Activated CD8-positive, alpha-beta T cell treated with anti-CD3 and anti-CD28 coated beads for 36 hours (primary cell): ENCODE results near the gene PHLDA1. TPM values are rescaled to one million over a fixed set of nuclear protein-coding genes. Genes with fewer than 3 reads are reported as not detected.
A peak's percentile ranks its signal among the peaks of the same experiment; 100 is the strongest.

Experiments
- ATAC-seq: fragments of 200-7000 bp; cut with Tn5 transposase; one replicate; pipeline ENCODE4 v1.10.0; 2021; ENCODE audit warnings: mild to moderate bottlenecking, moderate library complexity
- CTCF ChIA-PET: fragments of 350-600 bp; sonication (Branson Sonifier 250); formaldehyde crosslinking; loops from one replicate; lab custom pipeline; 2021; ENCODE audit warnings: antibody characterized with exemption; lab: Charles Lee
- POLR2A ChIA-PET: fragments of 350-600 bp; sonication (Branson Sonifier 250); formaldehyde crosslinking; loops from one replicate; lab custom pipeline; 2021; ENCODE audit warnings: antibody characterized with exemption; lab: Charles Lee
- DNase-seq: peaks from one replicate; pipeline ENCODE4 v3.0.0-alpha.2; 2020
- H3K27ac Mint-ChIP-seq: one replicate; pipeline ENCODE4 v1.8.0; 2021; ENCODE audit warnings: mild to moderate bottlenecking, mixed read lengths
- H3K27me3 Mint-ChIP-seq: one replicate; pipeline ENCODE4 v1.8.0; 2021; ENCODE audit warnings: mixed read lengths
- H3K36me3 Mint-ChIP-seq: one replicate; pipeline ENCODE4 v1.8.0; 2021; ENCODE audit warnings: low read depth, mixed read lengths
- H3K4me1 Mint-ChIP-seq: one replicate; pipeline ENCODE4 v1.8.0; 2021; ENCODE audit warnings: low read depth, mixed read lengths
- H3K4me3 Mint-ChIP-seq: one replicate; pipeline ENCODE4 v1.8.0; 2021; ENCODE audit warnings: mild to moderate bottlenecking, moderate library complexity, mixed read lengths
- H3K9me3 Mint-ChIP-seq: one replicate; pipeline ENCODE4 v1.8.0; 2021; ENCODE audit warnings: mixed read lengths
- CTCF ChIP-seq: fragments of 200-600 bp; IDR thresholded peaks from one replicate; pipeline ENCODE4 v1.8.0; 2022; ENCODE audit warnings: antibody characterized with exemption, mild to moderate bottlenecking
- intact Hi-C: fragments of 100-400 bp; cut with micrococcal nuclease; formaldehyde crosslinking; loops from one replicate; pipeline ENCODE4 v1.10.0; 2022
- total RNA-seq, 2 experiments: library from RNA; stranded (reverse); gene quantifications; one replicate each; pipeline ENCODE4 v1.2.3, GENCODE V29; 2021

Gene PHLDA1
- total RNA-seq, 2 experiments from 2014 or later: 33.9 to 35.0 TPM

DNA sequence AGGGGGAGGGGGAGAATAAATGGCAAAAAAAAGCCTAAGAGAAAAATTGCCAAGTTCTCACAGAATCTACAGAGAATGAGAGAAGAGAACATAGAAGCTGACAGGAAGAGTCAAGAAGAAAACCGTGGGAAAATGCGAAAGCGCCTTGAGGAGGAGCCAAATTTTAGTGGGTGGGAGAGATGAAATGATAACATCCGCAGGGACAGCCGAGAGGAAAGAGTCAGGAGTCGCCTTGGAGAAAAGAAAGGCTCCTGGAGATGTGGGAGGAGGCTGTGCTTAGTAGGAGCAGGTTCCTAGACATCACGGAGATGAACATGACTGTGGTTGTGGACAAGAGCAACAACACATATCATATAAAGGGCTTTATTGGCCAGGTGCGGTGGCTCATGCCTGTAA, 49.4 kb downstream of the PHLDA1 start:
- no peak for TF ChIP-seq CTCF
- Mint-ChIP-seq H3K27ac (no peak overlapping the region), H3K9me3 (no peaks in the 10 kb centered on the region), H3K27me3 (no peaks in the 10 kb centered on the region), H3K36me3 (no peaks in the 10 kb centered on the region), H3K4me1 (peaks cover 83% of the 10 kb centered on the region), H3K4me3 (no peak overlapping the region)
- intact Hi-C loops: no loop called here
- DNase-seq (no peak), ATAC-seq (no peak)
- ChIA-PET POLR2A (interaction anchor here (5.4 kb wide), 1 partner anchor 49 kb away, joined by 54 read pairs; the partner anchor contains the start of gene PHLDA1), CTCF (interaction anchor here (1.3 kb wide), 1 partner anchor 46 kb away, joined by 3 read pairs; no protein-coding TSS in a partner anchor)

DNA sequence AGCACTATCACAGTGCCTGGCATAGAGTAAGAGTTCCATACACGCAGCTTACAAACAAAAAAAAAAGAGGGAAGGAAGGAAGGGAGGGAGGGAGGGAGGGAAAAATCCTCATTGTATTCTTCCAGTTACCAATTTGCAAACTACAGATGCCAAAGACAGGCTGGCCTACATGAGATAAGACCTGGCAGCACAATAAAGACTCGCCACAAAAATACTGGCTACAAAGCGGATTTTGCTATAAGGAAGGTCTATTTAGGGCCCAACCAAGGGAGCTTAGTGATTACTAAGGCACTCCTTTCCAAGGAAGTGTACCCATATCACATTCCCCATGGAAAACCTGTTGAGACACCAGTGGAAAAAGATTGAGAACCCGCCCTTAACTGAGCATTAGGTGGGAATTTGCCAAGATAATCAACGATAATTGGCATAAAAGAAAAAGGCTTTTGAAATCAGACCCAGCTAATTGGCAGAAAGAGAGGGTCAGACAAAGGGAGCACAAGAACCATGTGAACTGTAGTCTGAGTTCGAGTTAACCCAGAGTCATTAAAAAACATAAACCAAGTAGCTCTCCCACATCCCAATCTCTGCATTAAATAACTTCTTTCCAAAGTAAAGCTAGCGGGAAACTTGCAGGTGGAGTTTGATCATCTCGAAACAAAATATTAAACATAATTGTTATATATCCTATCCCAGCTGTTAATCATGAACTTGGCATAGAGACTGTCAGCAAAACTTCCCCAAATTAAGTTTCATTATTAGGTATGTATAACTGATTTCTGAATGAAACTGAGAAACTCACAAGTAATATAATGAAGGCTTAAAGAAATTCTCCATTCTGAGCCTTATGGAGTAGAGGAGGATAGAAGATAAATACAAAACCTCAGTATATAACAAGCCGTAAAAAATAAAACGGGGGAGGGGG, 50.1 kb downstream of the PHLDA1 start:
- Mint-ChIP-seq H3K4me3 (no peak overlapping the region), H3K4me1 (peaks cover 86% of the 10 kb centered on the region), H3K9me3 (no peaks in the 10 kb centered on the region), H3K27ac (peak overlapping the region; percentile 54), H3K36me3 (peaks cover 2% of the 10 kb centered on the region), H3K27me3 (no peaks in the 10 kb centered on the region)
- DNase-seq (no peak), ATAC-seq (no peak)
- ChIA-PET POLR2A (interaction anchor here (0.8 to 5.4 kb wide), 4 partner anchors 39 to 69 kb away, joined by 3 to 54 read pairs (median 19); partner anchors contain the start of gene PHLDA1), CTCF (interaction anchor here (1.1 to 1.3 kb wide), 3 partner anchors 22 to 47 kb away, joined by 3 read pairs; no protein-coding TSS in a partner anchor)
- no peak for TF ChIP-seq CTCF
- intact Hi-C loops: no loop called here

GRCh38 chr12:75979181-75979580, 52.4 kb downstream of the PHLDA1 start:
- no peak for TF ChIP-seq CTCF
- intact Hi-C loops: loop anchor here (1.0 to 2.0 kb wide), 4 partner anchors 16 to 52 kb away; partner anchors contain the start of gene PHLDA1
- Mint-ChIP-seq H3K4me3 (peak overlapping the region; percentile 56), H3K27ac (peak overlapping the region; percentile 99), H3K9me3 (peaks cover 3% of the 10 kb centered on the region), H3K36me3 (peaks cover 9% of the 10 kb centered on the region), H3K27me3 (no peaks in the 10 kb centered on the region), H3K4me1 (peaks cover 82% of the 10 kb centered on the region)
- ATAC-seq (peak; percentile 74), DNase-seq (peak; percentile 62)
- POLR2A ChIA-PET: interaction anchor here (0.8 to 5.4 kb wide), 11 partner anchors 9 to 468 kb away, joined by 3 to 54 read pairs (median 4); partner anchors contain the start of genes KRR1 and PHLDA1
- CTCF ChIA-PET: interaction anchor here (0.9 to 3.2 kb wide), 4 partner anchors 9 to 53 kb away, joined by 3 to 14 read pairs (median 4); partner anchors contain the start of gene PHLDA1

- ChIA-PET CTCF (interaction anchor here (0.9 to 3.2 kb wide), 4 partner anchors 9 to 54 kb away, joined by 3 to 14 read pairs (median 4); partner anchors contain the start of gene PHLDA1), POLR2A (interaction anchor here (0.8 to 5.4 kb wide), 11 partner anchors 9 to 467 kb away, joined by 3 to 54 read pairs (median 6); partner anchors contain the start of genes KRR1 and PHLDA1)
- peak; percentile 58 for DNase-seq
- Mint-ChIP-seq H3K27me3 (no peaks in the 10 kb centered on the region), H3K4me3 (peak overlapping the region; percentile 56), H3K36me3 (peaks cover 9% of the 10 kb centered on the region), H3K27ac (peak overlapping the region; percentile 99), H3K9me3 (peaks cover 3% of the 10 kb centered on the region), H3K4me1 (peaks cover 82% of the 10 kb centered on the region)
- no peak for TF ChIP-seq CTCF
- intact Hi-C loops: loop anchor here (1.0 to 2.0 kb wide), 6 partner anchors 16 to 65 kb away; partner anchors contain the start of gene PHLDA1
- peak; percentile 60 for ATAC-seq
These were observed 52.9 kb downstream of the PHLDA1 start for GRCh38 chr12:75978677-75979076.
